Loucy (cell line): ENCODE measurements around the gene CA11.
"Not testable (repeated sequence)": the region's sequence is repeated elsewhere in the genome, so short reads cannot be mapped to it uniquely, and the experiment has no call there.

Source experiments
- CTCF ChIP-seq: fragments of 200-600 bp; sonication (generic); conservative IDR thresholded peaks from 2 replicates; pipeline ENCODE4 v1.5.1; 2014; ENCODE audit warnings: mild to moderate bottlenecking, antibody characterized with exemption, low read length
- EZH2phosphoT487 ChIP-seq: fragments of 200-600 bp; IDR thresholded peaks from 2 replicates; pipeline ENCODE4 v1.6.1; 2018; ENCODE audit warnings: antibody characterized with exemption, mild to moderate bottlenecking, moderate library complexity, borderline replicate concordance

DNA sequence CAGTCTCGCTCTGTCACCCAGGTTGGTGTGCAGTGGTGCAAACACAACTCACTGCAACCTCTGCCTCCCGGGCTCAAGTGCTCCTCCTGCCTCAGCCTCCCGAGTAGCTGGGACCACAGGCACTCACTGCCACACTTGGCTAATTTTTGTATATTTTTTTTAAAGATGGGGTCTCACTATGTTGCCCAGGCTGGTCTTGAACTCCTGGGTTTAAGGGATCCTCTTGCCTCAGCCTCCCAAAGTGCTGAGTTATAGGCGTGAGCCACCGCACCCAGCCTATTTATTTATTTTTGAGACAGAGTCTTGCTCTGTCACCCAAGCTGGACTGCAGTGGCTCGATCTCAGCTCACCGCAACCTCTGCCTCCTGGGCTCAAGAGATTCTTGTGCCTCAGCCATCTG lies 40.6 kb upstream of the CA11 start:
- not testable (repeated sequence) for TF ChIP-seq CTCF, EZH2phosphoT487
